T-helper 2 cell treated with Interferon-gamma antibody and Interleukin-4, amounts not matched to agents 5 μg/mL and 100 μg/mL, for 36 hours (primary cell): Measurements from ENCODE around the gene GZMM.

Source experiments
- DNase-seq: peaks from one replicate; pipeline ENCODE4 v3.0.0; 2021; ENCODE audit warnings: low spot score
- H3K27ac Mint-ChIP-seq: one replicate; pipeline ENCODE4 v1.8.0; 2021; ENCODE audit warnings: mild to moderate bottlenecking, mixed read lengths
- H3K27me3 Mint-ChIP-seq: one replicate; pipeline ENCODE4 v1.8.0; 2021; ENCODE audit warnings: low read depth, mixed read lengths
- H3K36me3 Mint-ChIP-seq: one replicate; pipeline ENCODE4 v1.8.0; 2021; ENCODE audit warnings: low read depth, mixed read lengths
- H3K4me1 Mint-ChIP-seq: one replicate; pipeline ENCODE4 v1.8.0; 2021; ENCODE audit warnings: low read depth, mixed read lengths
- H3K4me3 Mint-ChIP-seq: one replicate; pipeline ENCODE4 v1.8.0; 2022; ENCODE audit warnings: mild to moderate bottlenecking, moderate library complexity, mixed read lengths
- H3K9me3 Mint-ChIP-seq: one replicate; pipeline ENCODE4 v1.8.0; 2021; ENCODE audit warnings: mixed read lengths

The GZMM gene

GRCh38 chr19:535017-535835, 8.6 kb upstream of the GZMM start:
- no peak overlapping the region for H3K27ac Mint-ChIP-seq
- peak overlapping the region; percentile 60 for H3K4me3 Mint-ChIP-seq
- DNase-seq = no peak
- peaks cover 6% of the 10 kb centered on the region for H3K36me3 Mint-ChIP-seq
- H3K27me3 Mint-ChIP-seq = no peaks in the 10 kb centered on the region
- H3K4me1 Mint-ChIP-seq = peaks cover 2% of the 10 kb centered on the region
- H3K9me3 Mint-ChIP-seq = no peaks in the 10 kb centered on the region

GRCh38 chr19:536031-536880, 7.6 kb upstream of the GZMM start:
- Mint-ChIP-seq H3K27me3 (no peaks in the 10 kb centered on the region), H3K4me3 (no peak overlapping the region), H3K4me1 (peaks cover 2% of the 10 kb centered on the region), H3K9me3 (no peaks in the 10 kb centered on the region), H3K36me3 (peaks cover 6% of the 10 kb centered on the region), H3K27ac (no peak overlapping the region)
- DNase-seq = no peak

GRCh38 chr19:536881-537404, 6.9 kb upstream of the GZMM start:
- Mint-ChIP-seq H3K4me1 (peaks cover 2% of the 10 kb centered on the region), H3K9me3 (no peaks in the 10 kb centered on the region), H3K4me3 (no peak overlapping the region), H3K36me3 (peaks cover 6% of the 10 kb centered on the region), H3K27ac (no peak overlapping the region), H3K27me3 (no peaks in the 10 kb centered on the region)
- DNase-seq = no peak

DNA sequence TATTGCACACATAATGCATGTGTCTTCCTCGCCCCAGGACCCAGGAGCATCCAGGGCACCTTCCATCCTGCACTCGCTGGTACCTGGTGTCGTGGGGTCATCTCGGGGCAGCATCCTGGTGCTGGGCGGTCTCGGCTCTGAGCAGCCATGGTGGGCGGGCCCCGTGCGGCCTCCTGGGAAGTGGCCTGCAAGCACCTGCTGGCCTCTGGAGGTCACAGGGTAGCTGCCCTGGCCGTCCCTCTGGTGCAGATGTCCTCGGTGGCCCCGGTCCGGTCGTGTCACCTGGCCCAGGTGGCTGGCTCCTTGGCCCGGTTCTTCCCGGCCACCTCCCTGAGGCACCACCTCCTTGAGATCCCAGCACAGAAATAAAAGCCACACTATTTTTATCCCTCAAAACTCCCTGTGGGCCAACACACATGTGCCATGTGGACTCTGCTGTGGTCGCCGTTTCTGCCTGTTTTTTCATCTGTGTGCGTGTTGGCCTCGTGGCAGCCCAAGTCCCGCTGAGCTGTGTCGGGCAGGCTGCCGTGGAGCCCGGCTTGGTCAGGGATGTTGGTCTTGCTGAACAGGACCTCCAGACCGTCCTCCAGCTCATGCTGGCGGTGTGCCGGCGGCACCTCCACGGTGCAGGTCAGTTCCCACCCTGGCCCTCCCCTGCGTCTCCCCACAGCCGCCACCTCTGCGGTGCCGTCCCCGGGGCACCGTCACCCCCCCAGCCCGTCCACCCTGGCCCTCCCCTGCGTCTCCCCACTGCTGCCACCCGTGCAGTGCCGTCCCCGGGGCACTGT, 5.0 kb upstream of the GZMM start:
- no peaks in the 10 kb centered on the region for H3K9me3 Mint-ChIP-seq
- H3K4me1 Mint-ChIP-seq = peaks cover 4% of the 10 kb centered on the region
- H3K4me3 Mint-ChIP-seq = no peak overlapping the region
- H3K27ac Mint-ChIP-seq = no peak overlapping the region
- H3K27me3 Mint-ChIP-seq = no peaks in the 10 kb centered on the region
- peaks cover 8% of the 10 kb centered on the region for H3K36me3 Mint-ChIP-seq
- no peak for DNase-seq

- H3K4me3 Mint-ChIP-seq = no peak overlapping the region
Observed at GRCh38 chr19:539429-540030, 4.3 kb upstream of the GZMM start.

GRCh38 chr19:540867-541637, 2.8 kb upstream of the GZMM start:
- H3K9me3 Mint-ChIP-seq = no peaks in the 10 kb centered on the region
- H3K27ac Mint-ChIP-seq = no peak overlapping the region
- no peak overlapping the region for H3K4me3 Mint-ChIP-seq
- H3K27me3 Mint-ChIP-seq = no peaks in the 10 kb centered on the region
- no peak for DNase-seq
- H3K4me1 Mint-ChIP-seq = peaks cover 6% of the 10 kb centered on the region
- H3K36me3 Mint-ChIP-seq = peaks cover 8% of the 10 kb centered on the region

More at GRCh38 chr19:539429-540030, 4.3 kb upstream of the GZMM start:
- Mint-ChIP-seq H3K4me1 (peaks cover 4% of the 10 kb centered on the region), H3K27me3 (no peaks in the 10 kb centered on the region), H3K9me3 (no peaks in the 10 kb centered on the region), H3K27ac (no peak overlapping the region), H3K36me3 (peaks cover 8% of the 10 kb centered on the region)
- no peak for DNase-seq

GRCh38 chr19:541699-542098, 2.2 kb upstream of the GZMM start:
- no peak overlapping the region for H3K4me3 Mint-ChIP-seq
- DNase-seq = no peak
- no peaks in the 10 kb centered on the region for H3K27me3 Mint-ChIP-seq
- peaks cover 8% of the 10 kb centered on the region for H3K36me3 Mint-ChIP-seq
- no peaks in the 10 kb centered on the region for H3K9me3 Mint-ChIP-seq
- peaks cover 6% of the 10 kb centered on the region for H3K4me1 Mint-ChIP-seq
- no peak overlapping the region for H3K27ac Mint-ChIP-seq

- DNase-seq = no peak
- Mint-ChIP-seq H3K9me3 (no peaks in the 10 kb centered on the region), H3K27me3 (no peaks in the 10 kb centered on the region), H3K27ac (no peak overlapping the region), H3K4me3 (no peak overlapping the region), H3K4me1 (peaks cover 6% of the 10 kb centered on the region), H3K36me3 (peaks cover 8% of the 10 kb centered on the region)
Observed at GRCh38 chr19:542173-542866, 1.5 kb upstream of the GZMM start.

- Mint-ChIP-seq H3K9me3 (no peaks in the 10 kb centered on the region), H3K27ac (no peak overlapping the region), H3K4me1 (peaks cover 8% of the 10 kb centered on the region), H3K36me3 (peaks cover 2% of the 10 kb centered on the region), H3K27me3 (no peaks in the 10 kb centered on the region), H3K4me3 (no peak overlapping the region)
- DNase-seq = no peak
Observed at GRCh38 chr19:547117-547516, 3.3 kb downstream of the GZMM start.

- peaks cover 8% of the 10 kb centered on the region for H3K4me1 Mint-ChIP-seq
- H3K9me3 Mint-ChIP-seq = no peaks in the 10 kb centered on the region
- H3K36me3 Mint-ChIP-seq = peaks cover 2% of the 10 kb centered on the region
- no peak for DNase-seq
- H3K4me3 Mint-ChIP-seq = no peak overlapping the region
- no peaks in the 10 kb centered on the region for H3K27me3 Mint-ChIP-seq
- H3K27ac Mint-ChIP-seq = no peak overlapping the region
Observed at GRCh38 chr19:547836-548720, 4.2 kb downstream of the GZMM start.

- Mint-ChIP-seq H3K27ac (no peak overlapping the region), H3K4me1 (peaks cover 5% of the 10 kb centered on the region), H3K36me3 (no peaks in the 10 kb centered on the region), H3K9me3 (no peaks in the 10 kb centered on the region), H3K27me3 (no peaks in the 10 kb centered on the region), H3K4me3 (no peak overlapping the region)
- DNase-seq = no peak
Observed at GRCh38 chr19:548886-549830, 5.3 kb downstream of the GZMM start.
